NB4 (cell line): Measurements from ENCODE around the gene PLCB3.

Experiments used
- CTCF ChIP-seq: IDR thresholded peaks from one replicate; pipeline ENCODE4 v1.5.1; 2012; ENCODE audit warnings: low read depth, low read length
- MYC ChIP-seq: IDR thresholded peaks from 2 replicates; pipeline ENCODE4 v1.6.1; 2011; ENCODE audit warnings: low read depth, low read length
- POLR2A ChIP-seq: IDR thresholded peaks from 2 replicates; pipeline ENCODE4 v1.6.1; 2011; ENCODE audit warnings: mild to moderate bottlenecking; ENCODE audit not compliant: insufficient read length; ENCODE audit errors: extremely low read depth

DNA sequence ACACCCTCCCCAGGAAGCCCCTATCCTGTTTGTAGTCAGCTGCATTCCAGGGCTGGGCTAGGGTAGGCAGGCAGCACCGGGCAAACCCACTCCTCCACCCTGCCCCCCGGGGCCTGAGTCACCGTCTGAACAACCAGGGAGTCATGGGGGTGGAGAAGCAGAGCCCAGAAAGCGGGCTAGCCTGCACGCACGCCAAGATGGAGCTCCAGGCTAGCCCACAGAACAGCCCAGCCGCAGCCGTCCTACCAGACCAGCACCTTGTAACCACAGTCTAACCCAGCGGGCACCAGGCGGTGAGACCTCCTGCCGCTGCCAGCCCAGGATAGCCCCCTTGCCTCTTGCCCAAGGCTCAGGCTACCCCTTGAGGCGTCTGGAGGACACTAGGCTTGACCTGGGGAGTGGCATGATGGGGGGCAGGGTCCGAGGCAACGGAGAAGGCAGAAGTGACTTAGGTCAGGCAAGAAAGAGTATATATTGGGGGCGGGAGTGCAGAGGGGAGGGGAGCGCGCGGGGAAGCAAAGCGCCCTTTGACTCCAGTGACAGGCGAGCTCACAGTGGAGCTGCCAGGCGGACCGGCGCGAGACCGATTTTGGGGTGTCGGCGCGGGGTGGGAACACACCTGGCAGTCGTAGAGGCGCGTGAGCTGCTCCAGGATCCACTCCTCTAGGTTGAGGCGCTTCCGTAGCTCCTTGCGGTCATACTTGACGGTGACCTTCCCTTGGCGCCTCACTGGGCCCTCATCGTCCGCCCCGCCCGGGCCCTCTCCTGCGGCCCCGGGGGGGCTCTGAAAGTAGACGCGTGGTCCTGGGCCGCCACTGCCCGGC lies 5.3 kb upstream of the PLCB3 start:
- TF ChIP-seq MYC (peak; percentile 35; the same call in 1 of the 2 replicates), CTCF (no peak), POLR2A (no peak)
